Fibroblast of pulmonary artery (primary cell): ENCODE results near the gene PSMA1.

Experiments
- DNase-seq: peaks from one replicate; pipeline ENCODE4 v3.0.0-alpha.2; 2010; ENCODE audit warnings: low read depth
- H3K4me3 ChIP-seq: replicated peaks from 2 replicates; pipeline ENCODE4 v1.5.1; 2011; ENCODE audit warnings: low read depth, mild to moderate bottlenecking, control low read depth, low read length, moderate library complexity
- CTCF ChIP-seq: IDR thresholded peaks from 2 replicates; pipeline ENCODE4 v1.5.1; 2011; ENCODE audit warnings: mild to moderate bottlenecking, control low read depth, low read length, inconsistent platforms; ENCODE audit errors: missing control alignments

Gene PSMA1

GRCh38 chr11:14543260-14543659 is 23.1 kb upstream of the PSMA1 start:
- no peak for TF ChIP-seq CTCF
- H3K4me3 ChIP-seq = no peak overlapping the region
- DNase-seq = no peak

- no peak for TF ChIP-seq CTCF
- DNase-seq = no peak
- H3K4me3 ChIP-seq = no peak overlapping the region
Observed at GRCh38 chr11:14542324-14542723, 22.1 kb upstream of the PSMA1 start.

GRCh38 chr11:14541192-14541947 is 21.2 kb upstream of the PSMA1 start:
- no peak for TF ChIP-seq CTCF
- DNase-seq = peak; percentile 61
- no peak overlapping the region for H3K4me3 ChIP-seq

GRCh38 chr11:14539982-14540421 is 19.8 kb upstream of the PSMA1 start:
- H3K4me3 ChIP-seq = no peak overlapping the region
- no peak for TF ChIP-seq CTCF
- no peak for DNase-seq

- no peak for TF ChIP-seq CTCF
- no peak overlapping the region for H3K4me3 ChIP-seq
- DNase-seq = no peak
Observed at GRCh38 chr11:14538926-14539554, 18.9 kb upstream of the PSMA1 start.

GRCh38 chr11:14538271-14538925 is 18.2 kb upstream of the PSMA1 start:
- DNase-seq = no peak
- H3K4me3 ChIP-seq = no peak overlapping the region
- no peak for TF ChIP-seq CTCF
